ENCODE results near the gene MBD3L5.
"Not testable (repeated sequence)": the region's sequence is repeated elsewhere in the genome, so short reads cannot be mapped to it uniquely, and the experiment has no call there.

Gene MBD3L5

DNA sequence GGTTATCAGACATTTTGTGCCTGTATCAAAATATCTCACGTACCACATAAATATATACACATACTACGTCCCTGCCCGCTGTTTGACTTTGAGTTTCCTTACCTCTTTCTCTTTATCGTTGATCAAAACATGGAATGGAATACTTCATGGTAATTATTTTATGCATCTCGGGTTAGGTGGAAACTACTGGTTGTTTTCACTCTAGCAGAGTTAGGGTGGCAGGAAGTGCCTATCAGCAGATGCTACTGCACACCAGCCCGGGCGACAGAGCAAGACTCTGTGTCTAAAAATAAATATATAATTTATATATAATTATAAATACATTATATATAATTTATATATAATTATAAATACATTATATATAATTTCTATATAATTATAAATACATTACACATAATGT lies 22.5 kb downstream of the MBD3L5 start:
- not testable (repeated sequence) for H3K9ac ChIP-seq (ENCODE audit: low read length); H3K4me1 ChIP-seq (ENCODE audit: control insufficient read depth, insufficient read depth, low read length); DNase-seq (ENCODE audit: low read depth); H3K36me3 ChIP-seq (ENCODE audit: control insufficient read depth, insufficient read depth, low read length, severe bottlenecking); H3K9me3 ChIP-seq (ENCODE audit: control insufficient read depth, low read length); H3K27me3 ChIP-seq (replicated peaks; ENCODE audit: control insufficient read depth, insufficient read depth, low read length); H3K4me3 ChIP-seq (ENCODE audit: low read length)

DNA sequence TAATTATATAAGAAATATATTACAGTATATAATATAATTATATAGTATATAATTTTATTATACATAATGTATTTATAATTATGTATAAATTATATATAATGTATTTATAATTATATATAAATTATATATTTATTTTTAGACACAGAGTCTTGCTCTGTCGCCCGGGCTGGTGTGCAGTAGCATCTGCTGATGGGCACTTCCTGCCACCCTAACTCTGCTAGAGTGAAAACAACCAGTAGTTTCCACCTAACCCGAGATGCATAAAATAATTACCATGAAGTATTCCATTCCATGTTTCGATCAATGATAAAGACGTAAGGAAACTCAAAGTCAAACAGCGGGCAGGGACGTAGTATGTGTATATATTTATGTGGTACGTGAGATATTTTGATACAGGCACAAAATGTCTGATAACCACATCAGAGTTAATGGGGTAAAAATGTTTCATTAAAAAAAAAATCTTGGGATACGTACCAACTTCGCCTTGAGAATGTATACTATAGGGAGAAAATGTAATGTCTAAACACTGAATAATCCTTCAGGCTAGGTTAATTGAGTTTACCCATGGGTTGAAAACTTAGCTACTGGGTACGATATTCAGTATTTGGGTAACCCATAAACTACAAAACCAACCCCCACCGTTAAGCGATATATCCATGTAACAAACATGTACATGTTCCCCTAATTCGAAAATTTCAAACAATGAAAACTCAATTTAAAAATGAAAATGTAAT lies 24.4 kb downstream of the MBD3L5 start:
- not testable (repeated sequence) for DNase-seq (ENCODE audit: low read depth); H3K4me3 ChIP-seq (ENCODE audit: low read length); H3K27me3 ChIP-seq (replicated peaks; ENCODE audit: control insufficient read depth, insufficient read depth, low read length); H3K4me1 ChIP-seq (ENCODE audit: control insufficient read depth, insufficient read depth, low read length); H3K9me3 ChIP-seq (ENCODE audit: control insufficient read depth, low read length); H3K9ac ChIP-seq (ENCODE audit: low read length); H3K36me3 ChIP-seq (ENCODE audit: control insufficient read depth, insufficient read depth, low read length, severe bottlenecking)

DNA sequence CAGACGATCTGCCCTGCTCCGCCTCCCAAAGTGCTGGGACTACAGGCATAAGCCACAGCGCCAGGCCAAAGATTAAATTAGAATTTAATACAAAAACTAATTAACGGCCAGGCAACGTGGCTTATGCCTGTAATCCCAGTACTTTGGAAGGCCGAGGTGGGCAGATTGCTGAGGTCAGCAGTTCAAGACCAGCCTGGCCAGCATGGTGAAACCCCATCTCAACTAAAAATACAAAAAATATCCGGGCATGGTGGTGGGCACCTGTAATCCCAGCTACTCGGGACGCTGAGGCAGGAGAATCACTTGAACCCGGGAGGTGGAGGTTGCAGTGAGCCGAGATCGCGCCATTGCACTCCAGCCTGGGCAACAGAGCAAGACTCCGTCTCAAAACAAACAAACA lies 25.3 kb downstream of the MBD3L5 start:
- not testable (repeated sequence) for H3K9ac ChIP-seq (ENCODE audit: low read length); H3K4me1 ChIP-seq (ENCODE audit: control insufficient read depth, insufficient read depth, low read length); DNase-seq (ENCODE audit: low read depth); H3K36me3 ChIP-seq (ENCODE audit: control insufficient read depth, insufficient read depth, low read length, severe bottlenecking); H3K27me3 ChIP-seq (replicated peaks; ENCODE audit: control insufficient read depth, insufficient read depth, low read length); H3K4me3 ChIP-seq (ENCODE audit: low read length); H3K9me3 ChIP-seq (ENCODE audit: control insufficient read depth, low read length)

DNA sequence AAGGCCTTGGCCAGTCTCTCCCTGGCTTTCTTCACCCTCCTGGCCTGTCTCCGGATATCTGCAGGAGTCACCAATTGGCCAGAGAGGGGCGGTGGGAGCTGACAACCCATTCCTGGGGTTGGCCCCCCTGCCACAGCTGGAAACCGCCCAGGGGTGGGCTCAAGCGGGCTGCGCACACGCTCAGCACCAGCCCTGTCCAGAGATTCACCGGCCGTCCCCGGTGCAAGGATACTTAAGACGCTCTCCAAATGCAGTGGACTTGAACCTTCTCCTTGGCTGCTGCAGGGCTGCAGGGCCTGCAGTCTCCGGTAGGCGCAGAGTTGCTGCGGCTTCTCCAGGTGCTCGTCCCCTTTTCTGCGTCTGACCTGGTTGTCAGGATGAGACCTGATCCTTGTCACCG lies 26.0 kb downstream of the MBD3L5 start:
- not testable (repeated sequence) for H3K36me3 ChIP-seq (ENCODE audit: control insufficient read depth, insufficient read depth, low read length, severe bottlenecking); H3K27me3 ChIP-seq (replicated peaks; ENCODE audit: control insufficient read depth, insufficient read depth, low read length); H3K4me1 ChIP-seq (ENCODE audit: control insufficient read depth, insufficient read depth, low read length); DNase-seq (ENCODE audit: low read depth); H3K4me3 ChIP-seq (ENCODE audit: low read length); H3K9ac ChIP-seq (ENCODE audit: low read length); H3K9me3 ChIP-seq (ENCODE audit: control insufficient read depth, low read length)

GRCh38 chr19:7058576-7058975 lies 28.2 kb downstream of the MBD3L5 start, which contains the start of gene MBD3L3:
Gene MBD3L3 (minus strand): TSS chr19:7058676. CDS start chr19:7058605, 71 bp downstream.
- H3K9ac ChIP-seq (ENCODE audit: low read length); H3K36me3 ChIP-seq (ENCODE audit: control insufficient read depth, insufficient read depth, low read length, severe bottlenecking); H3K9me3 ChIP-seq (ENCODE audit: control insufficient read depth, low read length); H3K27me3 ChIP-seq (replicated peaks; ENCODE audit: control insufficient read depth, insufficient read depth, low read length); DNase-seq (ENCODE audit: low read depth); H3K4me1 ChIP-seq (ENCODE audit: control insufficient read depth, insufficient read depth, low read length); H3K4me3 ChIP-seq (ENCODE audit: low read length): not testable (repeated sequence)

GRCh38 chr19:7059977-7060376 lies 29.6 kb downstream of the MBD3L5 start:
- H3K36me3 ChIP-seq (ENCODE audit: control insufficient read depth, insufficient read depth, low read length, severe bottlenecking); H3K9me3 ChIP-seq (ENCODE audit: control insufficient read depth, low read length); H3K9ac ChIP-seq (ENCODE audit: low read length); DNase-seq (ENCODE audit: low read depth); H3K4me3 ChIP-seq (ENCODE audit: low read length); H3K4me1 ChIP-seq (ENCODE audit: control insufficient read depth, insufficient read depth, low read length); H3K27me3 ChIP-seq (replicated peaks; ENCODE audit: control insufficient read depth, insufficient read depth, low read length): not testable (repeated sequence)

DNA sequence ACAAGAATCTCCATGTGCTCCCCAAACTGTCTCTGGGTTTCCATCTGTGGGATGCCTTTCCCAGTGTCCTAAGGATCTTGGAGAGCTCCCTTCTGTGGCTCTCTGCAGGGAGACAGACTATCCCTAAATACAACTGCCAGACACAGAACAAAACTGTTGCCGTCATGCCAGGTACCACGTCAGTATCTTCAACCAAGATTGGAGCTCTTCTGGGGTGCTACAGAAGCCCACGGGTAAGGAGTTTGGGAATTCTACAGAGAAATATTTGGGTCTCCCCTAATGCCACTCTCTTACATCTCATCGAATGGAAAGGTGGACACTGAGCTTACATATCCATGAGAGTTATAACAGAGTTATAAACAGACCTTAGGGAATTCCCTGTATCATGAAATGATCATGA lies 33.0 kb downstream of the MBD3L5 start:
- no peaks in the 10 kb centered on the region for H3K36me3 ChIP-seq (ENCODE audit: control insufficient read depth, insufficient read depth, low read length, severe bottlenecking)
- no peaks in the 10 kb centered on the region for H3K27me3 ChIP-seq (replicated peaks; ENCODE audit: control insufficient read depth, insufficient read depth, low read length)
- no peak overlapping the region for H3K4me3 ChIP-seq (ENCODE audit: low read length)
- H3K9ac ChIP-seq (ENCODE audit: low read length): no peak overlapping the region
- no peak for DNase-seq (ENCODE audit: low read depth)
- no peaks in the 10 kb centered on the region for H3K4me1 ChIP-seq (ENCODE audit: control insufficient read depth, insufficient read depth, low read length)
- no peaks in the 10 kb centered on the region for H3K9me3 ChIP-seq (ENCODE audit: control insufficient read depth, low read length)

- H3K36me3 ChIP-seq (ENCODE audit: control insufficient read depth, insufficient read depth, low read length, severe bottlenecking): no peaks in the 10 kb centered on the region
- H3K27me3 ChIP-seq (replicated peaks; ENCODE audit: control insufficient read depth, insufficient read depth, low read length): no peaks in the 10 kb centered on the region
- H3K4me3 ChIP-seq (ENCODE audit: low read length): no peak overlapping the region
- no peak overlapping the region for H3K9ac ChIP-seq (ENCODE audit: low read length)
- no peak for DNase-seq (ENCODE audit: low read depth)
- no peaks in the 10 kb centered on the region for H3K4me1 ChIP-seq (ENCODE audit: control insufficient read depth, insufficient read depth, low read length)
- no peaks in the 10 kb centered on the region for H3K9me3 ChIP-seq (ENCODE audit: control insufficient read depth, low read length)
Measured at GRCh38 chr19:7063764-7064418, 33.5 kb downstream of the MBD3L5 start.

DNA sequence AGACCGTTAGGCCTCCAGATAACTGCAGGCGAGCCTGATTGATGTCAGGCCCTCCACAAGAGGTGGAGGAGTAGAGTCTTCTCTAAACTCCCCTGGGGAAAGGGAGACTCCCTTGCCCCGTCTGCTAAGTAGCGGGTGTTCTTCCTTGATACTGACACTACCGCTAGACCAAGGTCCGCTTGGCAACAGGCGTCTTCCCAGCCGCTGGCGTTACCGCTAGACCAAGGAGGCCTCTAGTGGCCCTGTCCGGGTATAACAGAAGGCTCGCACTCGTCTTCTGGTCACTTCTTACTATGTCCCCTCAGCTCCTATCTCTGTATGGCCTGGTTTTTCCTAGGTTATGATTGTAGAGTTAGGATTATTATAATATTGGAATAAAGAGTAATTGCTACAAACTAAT lies 36.7 kb downstream of the MBD3L5 start:
- not testable (repeated sequence) for H3K9ac ChIP-seq (ENCODE audit: low read length); H3K4me1 ChIP-seq (ENCODE audit: control insufficient read depth, insufficient read depth, low read length); H3K9me3 ChIP-seq (ENCODE audit: control insufficient read depth, low read length); DNase-seq (ENCODE audit: low read depth); H3K27me3 ChIP-seq (replicated peaks; ENCODE audit: control insufficient read depth, insufficient read depth, low read length); H3K4me3 ChIP-seq (ENCODE audit: low read length); H3K36me3 ChIP-seq (ENCODE audit: control insufficient read depth, insufficient read depth, low read length, severe bottlenecking)

GRCh38 chr19:7067716-7068115 lies 37.3 kb downstream of the MBD3L5 start:
- H3K9ac ChIP-seq (ENCODE audit: low read length): no peak overlapping the region
- H3K27me3 ChIP-seq (replicated peaks; ENCODE audit: control insufficient read depth, insufficient read depth, low read length): no peaks in the 10 kb centered on the region
- H3K9me3 ChIP-seq (ENCODE audit: control insufficient read depth, low read length): peaks cover 3% of the 10 kb centered on the region
- DNase-seq (ENCODE audit: low read depth): peak; percentile 60
- H3K4me3 ChIP-seq (ENCODE audit: low read length): no peak overlapping the region
- peaks cover 7% of the 10 kb centered on the region for H3K4me1 ChIP-seq (ENCODE audit: control insufficient read depth, insufficient read depth, low read length)
- peaks cover 16% of the 10 kb centered on the region for H3K36me3 ChIP-seq (ENCODE audit: control insufficient read depth, insufficient read depth, low read length, severe bottlenecking)

GRCh38 chr19:7068599-7068998 lies 38.2 kb downstream of the MBD3L5 start:
- peaks cover 3% of the 10 kb centered on the region for H3K9me3 ChIP-seq (ENCODE audit: control insufficient read depth, low read length)
- no peak overlapping the region for H3K9ac ChIP-seq (ENCODE audit: low read length)
- peaks cover 7% of the 10 kb centered on the region for H3K4me1 ChIP-seq (ENCODE audit: control insufficient read depth, insufficient read depth, low read length)
- DNase-seq (ENCODE audit: low read depth): no peak
- H3K4me3 ChIP-seq (ENCODE audit: low read length): no peak overlapping the region
- H3K36me3 ChIP-seq (ENCODE audit: control insufficient read depth, insufficient read depth, low read length, severe bottlenecking): peaks cover 25% of the 10 kb centered on the region
- H3K27me3 ChIP-seq (replicated peaks; ENCODE audit: control insufficient read depth, insufficient read depth, low read length): no peaks in the 10 kb centered on the region

All from adipocyte (in vitro differentiated cells).